HG03175 (cell line): ENCODE data around the gene PCYT1A.

Experiments used
- ATAC-seq: cut with Tn5 transposase; IDR thresholded peaks from one replicate; pipeline ENCODE4 v1.9.1; 2021; ENCODE audit warnings: mild to moderate bottlenecking, moderate library complexity; ENCODE audit not compliant: unreplicated experiment

Gene PCYT1A

GRCh38 chr3:196238612-196239560 lies 48.6 kb downstream of the PCYT1A start:
- ATAC-seq = no peak

- ATAC-seq = no peak
These were observed 50.3 kb downstream of the PCYT1A start for GRCh38 chr3:196237203-196237602.

GRCh38 chr3:196236223-196236622 lies 51.3 kb downstream of the PCYT1A start:
- no peak for ATAC-seq

GRCh38 chr3:196235452-196236122 lies 51.9 kb downstream of the PCYT1A start:
- no peak for ATAC-seq

- no peak for ATAC-seq
These were observed 54.7 kb downstream of the PCYT1A start for GRCh38 chr3:196232882-196233251.

- no peak for ATAC-seq
These were observed 55.2 kb downstream of the PCYT1A start for GRCh38 chr3:196232154-196232881.

- ATAC-seq = no peak
These were observed 59.7 kb downstream of the PCYT1A start for GRCh38 chr3:196227629-196228493.

GRCh38 chr3:196227121-196227561 lies 60.4 kb downstream of the PCYT1A start:
- ATAC-seq = no peak

- ATAC-seq = no peak
These were observed 61.7 kb downstream of the PCYT1A start for GRCh38 chr3:196225763-196226364.

GRCh38 chr3:196225086-196225485 lies 62.4 kb downstream of the PCYT1A start:
- no peak for ATAC-seq

GRCh38 chr3:196222876-196223595 lies 64.5 kb downstream of the PCYT1A start:
- ATAC-seq = no peak

- no peak for ATAC-seq
These were observed 66.5 kb downstream of the PCYT1A start for GRCh38 chr3:196220991-196221390.

- ATAC-seq = no peak
These were observed 66.9 kb downstream of the PCYT1A start for GRCh38 chr3:196220587-196220986.

- ATAC-seq = no peak
These were observed 67.6 kb downstream of the PCYT1A start for GRCh38 chr3:196219970-196220311.

GRCh38 chr3:196219194-196219969 lies 68.1 kb downstream of the PCYT1A start:
- peak; percentile 84 for ATAC-seq

- no peak for ATAC-seq
These were observed 69.3 kb downstream of the PCYT1A start for GRCh38 chr3:196218155-196218712.

GRCh38 chr3:196217307-196218154 lies 70.0 kb downstream of the PCYT1A start:
- ATAC-seq = no peak
